ENCODE results near the gene RHBDF1.

Gene RHBDF1

DNA sequence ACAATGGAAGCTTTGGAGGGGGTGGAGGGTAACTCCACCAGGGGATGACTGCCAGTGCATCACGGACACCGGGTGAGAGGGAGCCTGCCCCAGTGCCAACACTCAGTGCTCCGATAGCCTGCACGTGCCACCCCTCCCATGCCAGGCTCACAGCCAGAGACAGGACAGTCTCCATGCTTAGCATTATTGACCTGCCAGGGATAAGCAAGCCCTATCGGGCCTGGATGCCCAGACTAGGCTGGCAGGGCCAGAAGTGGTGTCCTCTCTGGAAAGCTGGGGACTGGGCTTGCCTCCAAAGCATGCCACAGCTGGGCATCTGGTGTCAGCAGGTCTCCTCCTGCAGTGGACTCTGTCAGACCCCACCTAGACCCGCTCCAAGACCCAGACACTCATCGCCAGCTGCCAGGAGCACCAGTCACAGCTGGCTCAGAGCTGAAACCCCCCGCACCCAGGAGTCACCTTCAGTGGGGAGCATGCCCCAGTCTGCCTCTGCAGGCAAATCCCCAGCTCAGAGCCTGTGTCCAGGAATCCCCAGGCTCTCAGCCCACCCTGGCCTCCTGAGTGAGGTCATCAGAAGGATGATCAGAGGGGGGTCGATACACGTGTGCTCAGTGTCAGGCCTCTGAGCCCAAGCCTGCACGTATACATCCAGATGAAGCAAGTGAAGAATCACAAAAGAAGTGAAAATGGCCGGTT, 1.8 kb upstream of the RHBDF1 start:
- no peak overlapping the region for H3K27ac ChIP-seq (replicated peaks)
- no peak for TF ChIP-seq SPI1 (IDR thresholded peaks at IDR 0.05; ENCODE audit: borderline replicate concordance, low read depth)
- no peak for TF ChIP-seq POLR2AphosphoS5 (IDR thresholded peaks at IDR 0.05; ENCODE audit: low read depth)
- no peak for DNase-seq (ENCODE audit: low read depth in 1 of 2, low spot score in 1 of 2)
- no peak overlapping the region for H3K4me3 ChIP-seq (replicated peaks; ENCODE audit: insufficient read depth, low read length)
- peaks cover 20% of the 10 kb centered on the region for H3K27me3 ChIP-seq (ENCODE audit: insufficient read depth, poor library complexity, severe bottlenecking)

DNA sequence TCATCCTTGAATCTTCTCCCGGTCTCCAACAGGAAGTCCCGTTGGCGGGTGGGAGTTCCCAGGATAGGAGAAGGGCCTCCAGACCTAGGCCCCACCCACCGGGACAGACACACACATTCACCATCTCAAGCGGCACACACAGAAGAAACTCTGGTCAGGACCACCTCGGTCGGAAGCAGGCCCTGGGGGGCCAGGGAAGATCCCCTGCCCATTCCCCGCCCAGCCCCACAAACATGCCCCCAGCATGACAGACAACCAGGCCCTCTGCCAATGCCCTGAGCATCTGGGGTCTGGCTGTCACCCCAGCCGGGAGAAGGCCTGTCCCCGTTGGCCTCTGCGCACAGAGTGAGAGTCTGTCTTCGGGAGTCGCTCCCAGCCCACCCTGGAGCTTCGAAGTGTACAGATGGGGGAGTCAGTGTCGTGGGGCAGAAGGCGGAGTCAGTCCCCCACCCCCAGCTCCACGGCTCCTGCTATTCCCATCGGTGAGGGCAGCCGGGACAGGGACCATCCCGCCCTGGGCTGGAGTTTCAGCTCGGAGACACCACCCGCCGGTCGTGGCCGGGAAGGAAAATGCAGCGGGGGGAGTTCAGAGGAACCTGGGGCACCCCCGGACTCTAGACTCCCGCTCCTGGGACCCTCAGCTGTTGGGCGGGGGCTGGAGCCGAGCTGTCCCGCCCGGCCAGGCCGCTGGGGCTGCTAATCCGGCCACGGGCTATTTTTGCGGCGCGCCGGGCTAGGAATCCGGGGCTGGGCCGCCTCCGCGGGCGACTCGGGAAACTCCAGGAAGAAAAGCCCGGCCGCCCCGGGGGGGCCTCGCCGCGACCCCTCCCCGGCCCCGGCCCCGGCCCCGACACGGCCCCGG, 660 bp downstream of the RHBDF1 start:
- H3K4me3 ChIP-seq (replicated peaks; ENCODE audit: insufficient read depth, low read length), result no peak overlapping the region
- no peak overlapping the region for H3K27ac ChIP-seq (replicated peaks)

DNA sequence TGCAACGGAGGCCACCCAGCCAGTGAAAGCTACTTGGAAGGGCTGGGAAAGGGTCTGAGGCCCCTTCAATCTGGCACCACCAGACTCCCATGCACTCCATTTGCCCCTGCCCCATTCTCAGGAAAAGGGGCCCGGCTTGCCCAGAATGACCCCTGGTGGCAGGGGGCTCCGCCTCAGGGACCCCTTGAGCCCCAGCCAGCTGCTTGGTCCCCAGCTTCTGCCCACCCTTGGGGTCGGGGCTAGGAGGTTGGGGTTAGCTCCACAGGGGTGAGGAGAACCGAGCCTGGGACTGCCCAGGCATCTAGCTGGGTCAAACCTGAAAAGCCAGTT, 1.3 kb downstream of the RHBDF1 start:
- Histone ChIP-seq H3K27me3 (ENCODE audit: insufficient read depth, poor library complexity, severe bottlenecking) (peaks cover 20% of the 10 kb centered on the region), H3K4me3 (replicated peaks; ENCODE audit: insufficient read depth, low read length) (no peak overlapping the region), H3K27ac (replicated peaks) (no peak overlapping the region)
- TF ChIP-seq SPI1 (IDR thresholded peaks at IDR 0.05; ENCODE audit: borderline replicate concordance, low read depth) (no peak), POLR2AphosphoS5 (IDR thresholded peaks at IDR 0.05; ENCODE audit: low read depth) (no peak), GABPA (IDR thresholded peaks at IDR 0.05; ENCODE audit: low read depth) (no peak)
- TF ChIP-seq, protein P1, sequence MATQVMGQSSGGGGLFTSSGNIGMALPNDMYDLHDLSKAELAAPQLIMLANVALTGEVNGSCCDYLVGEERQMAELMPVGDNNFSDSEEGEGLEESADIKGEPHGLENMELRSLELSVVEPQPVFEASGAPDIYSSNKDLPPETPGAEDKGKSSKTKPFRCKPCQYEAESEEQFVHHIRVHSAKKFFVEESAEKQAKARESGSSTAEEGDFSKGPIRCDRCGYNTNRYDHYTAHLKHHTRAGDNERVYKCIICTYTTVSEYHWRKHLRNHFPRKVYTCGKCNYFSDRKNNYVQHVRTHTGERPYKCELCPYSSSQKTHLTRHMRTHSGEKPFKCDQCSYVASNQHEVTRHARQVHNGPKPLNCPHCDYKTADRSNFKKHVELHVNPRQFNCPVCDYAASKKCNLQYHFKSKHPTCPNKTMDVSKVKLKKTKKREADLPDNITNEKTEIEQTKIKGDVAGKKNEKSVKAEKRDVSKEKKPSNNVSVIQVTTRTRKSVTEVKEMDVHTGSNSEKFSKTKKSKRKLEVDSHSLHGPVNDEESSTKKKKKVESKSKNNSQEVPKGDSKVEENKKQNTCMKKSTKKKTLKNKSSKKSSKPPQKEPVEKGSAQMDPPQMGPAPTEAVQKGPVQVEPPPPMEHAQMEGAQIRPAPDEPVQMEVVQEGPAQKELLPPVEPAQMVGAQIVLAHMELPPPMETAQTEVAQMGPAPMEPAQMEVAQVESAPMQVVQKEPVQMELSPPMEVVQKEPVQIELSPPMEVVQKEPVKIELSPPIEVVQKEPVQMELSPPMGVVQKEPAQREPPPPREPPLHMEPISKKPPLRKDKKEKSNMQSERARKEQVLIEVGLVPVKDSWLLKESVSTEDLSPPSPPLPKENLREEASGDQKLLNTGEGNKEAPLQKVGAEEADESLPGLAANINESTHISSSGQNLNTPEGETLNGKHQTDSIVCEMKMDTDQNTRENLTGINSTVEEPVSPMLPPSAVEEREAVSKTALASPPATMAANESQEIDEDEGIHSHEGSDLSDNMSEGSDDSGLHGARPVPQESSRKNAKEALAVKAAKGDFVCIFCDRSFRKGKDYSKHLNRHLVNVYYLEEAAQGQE (IDR thresholded peaks at IDR 0.05; ENCODE audit: insufficient replicate concordance, low read depth), result no peak
- TF ChIP-seq, protein P2, sequence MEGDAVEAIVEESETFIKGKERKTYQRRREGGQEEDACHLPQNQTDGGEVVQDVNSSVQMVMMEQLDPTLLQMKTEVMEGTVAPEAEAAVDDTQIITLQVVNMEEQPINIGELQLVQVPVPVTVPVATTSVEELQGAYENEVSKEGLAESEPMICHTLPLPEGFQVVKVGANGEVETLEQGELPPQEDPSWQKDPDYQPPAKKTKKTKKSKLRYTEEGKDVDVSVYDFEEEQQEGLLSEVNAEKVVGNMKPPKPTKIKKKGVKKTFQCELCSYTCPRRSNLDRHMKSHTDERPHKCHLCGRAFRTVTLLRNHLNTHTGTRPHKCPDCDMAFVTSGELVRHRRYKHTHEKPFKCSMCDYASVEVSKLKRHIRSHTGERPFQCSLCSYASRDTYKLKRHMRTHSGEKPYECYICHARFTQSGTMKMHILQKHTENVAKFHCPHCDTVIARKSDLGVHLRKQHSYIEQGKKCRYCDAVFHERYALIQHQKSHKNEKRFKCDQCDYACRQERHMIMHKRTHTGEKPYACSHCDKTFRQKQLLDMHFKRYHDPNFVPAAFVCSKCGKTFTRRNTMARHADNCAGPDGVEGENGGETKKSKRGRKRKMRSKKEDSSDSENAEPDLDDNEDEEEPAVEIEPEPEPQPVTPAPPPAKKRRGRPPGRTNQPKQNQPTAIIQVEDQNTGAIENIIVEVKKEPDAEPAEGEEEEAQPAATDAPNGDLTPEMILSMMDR (IDR thresholded peaks at IDR 0.05; ENCODE audit: insufficient read depth, low read length), result no peak
- no peak for DNase-seq (ENCODE audit: low read depth in 1 of 2, low spot score in 1 of 2)

More for the DNA sequence above, 660 bp downstream of the RHBDF1 start:
- TF ChIP-seq SPI1 (IDR thresholded peaks at IDR 0.05; ENCODE audit: borderline replicate concordance, low read depth), result no peak
- TF ChIP-seq, protein P1 (IDR thresholded peaks at IDR 0.05; ENCODE audit: insufficient replicate concordance, low read depth), result no peak
- TF ChIP-seq, protein P2 (IDR thresholded peaks at IDR 0.05; ENCODE audit: insufficient read depth, low read length), result no peak
- TF ChIP-seq GABPA (IDR thresholded peaks at IDR 0.05; ENCODE audit: low read depth), result no peak
- no peak for TF ChIP-seq POLR2AphosphoS5 (IDR thresholded peaks at IDR 0.05; ENCODE audit: low read depth)
- DNase-seq (ENCODE audit: low read depth in 1 of 2, low spot score in 1 of 2), result no peak
- peaks cover 20% of the 10 kb centered on the region for H3K27me3 ChIP-seq (ENCODE audit: insufficient read depth, poor library complexity, severe bottlenecking)

DNA sequence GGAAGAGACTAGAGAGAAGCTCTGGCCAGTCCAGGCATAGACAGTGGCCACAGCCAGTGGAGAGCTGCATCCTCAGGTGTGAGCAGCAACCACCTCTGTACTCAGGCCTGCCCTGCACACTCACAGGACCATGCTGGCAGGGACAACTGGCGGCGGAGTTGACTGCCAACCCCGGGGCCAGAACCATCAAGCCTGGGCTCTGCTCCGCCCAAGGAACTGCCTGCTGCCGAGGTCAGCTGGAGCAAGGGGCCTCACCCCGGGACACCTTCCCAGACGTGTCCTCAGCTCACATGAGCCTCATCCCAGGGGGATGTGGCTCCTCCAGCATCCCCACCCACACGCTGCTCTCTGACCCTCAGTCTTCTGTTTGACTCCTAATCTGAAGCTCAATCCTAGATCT, 3.2 kb downstream of the RHBDF1 start:
- no peak overlapping the region for H3K27ac ChIP-seq (replicated peaks)
- no peak overlapping the region for H3K4me3 ChIP-seq (replicated peaks; ENCODE audit: insufficient read depth, low read length)
- TF ChIP-seq GABPA (IDR thresholded peaks at IDR 0.05; ENCODE audit: low read depth) (no peak), SPI1 (IDR thresholded peaks at IDR 0.05; ENCODE audit: borderline replicate concordance, low read depth) (no peak)
- TF ChIP-seq, protein P2 (IDR thresholded peaks at IDR 0.05; ENCODE audit: insufficient read depth, low read length), result no peak
- peaks cover 20% of the 10 kb centered on the region for H3K27me3 ChIP-seq (ENCODE audit: insufficient read depth, poor library complexity, severe bottlenecking)
- no peak for DNase-seq (ENCODE audit: low read depth in 1 of 2, low spot score in 1 of 2)
